Nephron (organoid): ENCODE data around the gene FBN2.

ENCODE experiments used
- H3K27ac Mint-ChIP-seq, 3 experiments: 2 replicates each; pipeline ENCODE4 v1.8.0; 2020; ENCODE audit warnings: mixed read lengths in 3 of 3, mild to moderate bottlenecking in 2 of 3, moderate library complexity in 1 of 3
- H3K27me3 Mint-ChIP-seq: 2 replicates; pipeline ENCODE4 v1.8.0; 2021; ENCODE audit warnings: low read depth, mild to moderate bottlenecking, moderate library complexity, mixed read lengths
- H3K36me3 Mint-ChIP-seq: 2 replicates; pipeline ENCODE4 v1.8.0; 2020; ENCODE audit warnings: low read depth, mixed read lengths
- H3K4me1 Mint-ChIP-seq: 2 replicates; pipeline ENCODE4 v1.8.0; 2020; ENCODE audit warnings: mixed read lengths
- H3K4me3 Mint-ChIP-seq, 3 experiments: 2 replicates each; pipeline ENCODE4 v1.8.0; 2020; ENCODE audit warnings: mild to moderate bottlenecking in 3 of 3, mixed read lengths in 3 of 3, moderate library complexity in 2 of 3
- H3K9me3 Mint-ChIP-seq: 2 replicates; pipeline ENCODE4 v1.8.0; 2020; ENCODE audit warnings: mixed read lengths
- TF ChIP-seq, protein P1 (sequence below), 3 experiments: fragments of 200-600 bp; sonication (generic); IDR thresholded peaks; one replicate each; pipeline ENCODE4 v1.5.0; 2021; ENCODE audit warnings: antibody characterized with exemption in 3 of 3; ENCODE audit not compliant: unreplicated experiment in 3 of 3

FBN2 gene

DNA sequence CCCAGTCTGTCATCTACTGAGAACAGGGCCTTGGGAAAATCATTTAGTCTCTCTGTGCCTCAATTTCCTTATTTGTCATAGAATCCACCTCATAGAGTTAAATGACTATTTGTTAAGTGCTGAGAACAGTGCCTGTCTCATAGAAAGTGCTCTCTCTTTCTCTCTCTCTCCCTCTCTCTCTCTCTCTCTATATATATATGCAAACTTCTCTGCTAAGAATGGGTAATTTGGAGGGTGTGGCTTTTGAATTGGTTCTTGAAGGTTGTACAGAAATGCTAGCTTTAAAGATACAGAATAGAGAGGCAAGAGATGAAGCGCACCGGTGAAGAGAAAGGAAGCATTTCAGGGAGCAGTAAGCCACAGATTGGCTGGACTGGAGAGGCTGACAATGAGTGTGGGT, 197.4 kb downstream of the FBN2 start:
- no peaks in the 10 kb centered on the region for H3K27me3 Mint-ChIP-seq
- TF ChIP-seq, protein P1, sequence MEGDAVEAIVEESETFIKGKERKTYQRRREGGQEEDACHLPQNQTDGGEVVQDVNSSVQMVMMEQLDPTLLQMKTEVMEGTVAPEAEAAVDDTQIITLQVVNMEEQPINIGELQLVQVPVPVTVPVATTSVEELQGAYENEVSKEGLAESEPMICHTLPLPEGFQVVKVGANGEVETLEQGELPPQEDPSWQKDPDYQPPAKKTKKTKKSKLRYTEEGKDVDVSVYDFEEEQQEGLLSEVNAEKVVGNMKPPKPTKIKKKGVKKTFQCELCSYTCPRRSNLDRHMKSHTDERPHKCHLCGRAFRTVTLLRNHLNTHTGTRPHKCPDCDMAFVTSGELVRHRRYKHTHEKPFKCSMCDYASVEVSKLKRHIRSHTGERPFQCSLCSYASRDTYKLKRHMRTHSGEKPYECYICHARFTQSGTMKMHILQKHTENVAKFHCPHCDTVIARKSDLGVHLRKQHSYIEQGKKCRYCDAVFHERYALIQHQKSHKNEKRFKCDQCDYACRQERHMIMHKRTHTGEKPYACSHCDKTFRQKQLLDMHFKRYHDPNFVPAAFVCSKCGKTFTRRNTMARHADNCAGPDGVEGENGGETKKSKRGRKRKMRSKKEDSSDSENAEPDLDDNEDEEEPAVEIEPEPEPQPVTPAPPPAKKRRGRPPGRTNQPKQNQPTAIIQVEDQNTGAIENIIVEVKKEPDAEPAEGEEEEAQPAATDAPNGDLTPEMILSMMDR (IDR thresholded peaks at IDR 0.05; ENCODE audit: unreplicated experiment in 3 of 3), result no peak
- H3K4me1 Mint-ChIP-seq, result peaks cover 12% of the 10 kb centered on the region
- H3K4me3 Mint-ChIP-seq, result no peak overlapping the region
- H3K9me3 Mint-ChIP-seq, result no peaks in the 10 kb centered on the region
- H3K36me3 Mint-ChIP-seq, result peaks cover 80% of the 10 kb centered on the region
- no peak overlapping the region for H3K27ac Mint-ChIP-seq

DNA sequence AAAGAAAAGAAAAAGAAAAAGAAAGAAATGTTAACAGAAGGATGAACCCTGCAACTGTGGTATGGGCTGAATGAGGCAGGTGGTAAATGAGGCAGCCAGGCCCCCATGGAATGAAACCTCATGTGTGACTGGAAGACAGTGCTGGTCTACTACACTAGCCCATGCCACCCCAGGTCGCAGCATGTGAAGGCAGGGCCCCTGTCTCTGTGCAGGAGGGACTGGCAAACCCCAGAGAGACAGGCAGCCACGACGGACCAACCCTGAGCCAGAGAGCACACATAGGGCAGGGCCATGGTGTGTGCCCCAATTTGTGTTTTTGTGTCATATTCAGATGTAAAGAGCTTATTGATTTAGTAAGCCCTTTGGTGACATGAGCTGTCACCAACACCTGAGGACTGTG, 198.5 kb downstream of the FBN2 start:
- Mint-ChIP-seq H3K9me3 (no peaks in the 10 kb centered on the region), H3K36me3 (peaks cover 81% of the 10 kb centered on the region), H3K27me3 (no peaks in the 10 kb centered on the region), H3K27ac (no peak overlapping the region), H3K4me3 (no peak overlapping the region), H3K4me1 (peaks cover 12% of the 10 kb centered on the region)
- TF ChIP-seq, protein P1 (IDR thresholded peaks at IDR 0.05; ENCODE audit: unreplicated experiment in 3 of 3), result no peak

DNA sequence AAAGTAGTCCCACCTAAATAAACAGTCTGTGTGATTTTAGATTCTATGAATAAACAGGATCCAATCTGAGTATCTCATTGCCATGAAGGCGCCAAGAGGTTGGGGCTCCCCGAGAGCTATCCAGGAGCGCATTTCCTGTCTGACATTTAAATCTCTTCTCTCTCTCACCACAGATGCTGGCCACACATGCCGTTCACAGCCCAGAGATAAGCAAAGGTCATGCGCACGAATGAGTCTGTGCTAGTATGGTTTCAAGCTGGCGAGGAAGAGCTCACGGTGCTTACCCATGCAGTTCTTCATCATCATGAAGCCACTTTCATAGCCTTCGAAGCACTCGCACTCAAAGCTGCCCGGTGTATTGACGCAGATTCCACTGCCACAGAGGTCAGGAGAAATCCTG, 199.4 kb downstream of the FBN2 start:
- Mint-ChIP-seq H3K9me3 (no peaks in the 10 kb centered on the region), H3K36me3 (peaks cover 87% of the 10 kb centered on the region), H3K27me3 (no peaks in the 10 kb centered on the region), H3K4me1 (peaks cover 12% of the 10 kb centered on the region), H3K27ac (no peak overlapping the region), H3K4me3 (no peak overlapping the region)
- TF ChIP-seq, protein P1 (IDR thresholded peaks at IDR 0.05; ENCODE audit: unreplicated experiment in 3 of 3), result no peak

DNA sequence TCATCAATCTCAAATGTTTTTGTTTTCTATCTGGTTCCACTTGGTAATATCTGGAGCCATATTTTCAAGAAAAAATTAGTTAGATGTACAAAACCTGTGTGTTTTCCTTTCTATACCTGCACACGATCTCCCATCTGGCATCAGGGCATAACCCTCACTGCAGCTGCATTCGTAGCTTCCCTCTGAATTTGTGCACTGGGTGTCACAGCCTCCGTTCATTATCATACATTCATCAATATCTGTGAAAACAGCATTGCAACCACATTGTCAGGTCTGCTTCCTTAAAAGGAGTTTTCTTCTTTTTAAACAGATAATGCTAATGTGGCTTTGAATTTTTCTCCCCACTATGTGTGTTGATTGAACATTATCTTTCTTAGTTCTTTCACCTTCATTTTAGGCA, 202.7 kb downstream of the FBN2 start:
- TF ChIP-seq, protein P1 (IDR thresholded peaks at IDR 0.05; ENCODE audit: unreplicated experiment in 3 of 3), result no peak
- H3K36me3 Mint-ChIP-seq, result peaks cover 87% of the 10 kb centered on the region
- H3K4me1 Mint-ChIP-seq, result no peaks in the 10 kb centered on the region
- peaks cover 6% of the 10 kb centered on the region for H3K9me3 Mint-ChIP-seq
- H3K27me3 Mint-ChIP-seq, result no peaks in the 10 kb centered on the region
- H3K27ac Mint-ChIP-seq, result no peak overlapping the region
- H3K4me3 Mint-ChIP-seq, result no peak overlapping the region

DNA sequence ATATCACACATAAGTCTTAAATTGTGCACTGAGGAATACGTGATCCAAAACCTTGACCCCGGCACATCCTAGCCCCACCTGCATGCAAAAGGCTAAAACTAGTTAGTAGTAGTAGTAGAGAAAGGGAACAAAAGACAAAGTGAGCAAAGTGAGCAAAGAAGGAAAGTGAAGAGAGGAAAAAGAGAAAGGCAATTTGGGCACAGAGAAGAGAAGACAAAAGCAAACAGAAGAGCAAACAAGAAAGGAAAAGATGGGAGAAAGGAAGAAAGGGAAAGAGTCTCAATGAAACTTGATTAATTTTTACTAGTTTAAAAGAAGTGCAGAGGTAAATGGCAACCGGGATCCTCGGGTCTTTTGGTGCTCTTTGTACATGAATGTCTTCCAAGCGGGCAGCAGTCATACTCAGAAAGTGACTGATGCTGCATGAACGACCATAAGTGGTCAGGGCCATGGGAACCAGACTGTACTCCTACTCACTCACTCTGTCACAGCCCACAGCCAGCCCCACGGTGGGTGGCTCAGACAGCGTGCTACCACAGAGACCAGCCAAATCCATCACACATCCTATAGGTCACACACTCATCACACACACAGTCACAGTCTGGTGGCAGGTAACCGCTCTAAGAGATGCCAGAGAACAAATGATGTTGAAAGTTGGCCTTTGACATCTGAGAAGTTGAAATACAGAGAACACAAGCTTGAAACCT, 203.9 kb downstream of the FBN2 start:
- Mint-ChIP-seq H3K36me3 (peaks cover 90% of the 10 kb centered on the region), H3K4me1 (peaks cover 3% of the 10 kb centered on the region), H3K9me3 (peaks cover 6% of the 10 kb centered on the region), H3K27me3 (no peaks in the 10 kb centered on the region), H3K27ac (no peak overlapping the region), H3K4me3 (no peak overlapping the region)
- TF ChIP-seq, protein P1 (IDR thresholded peaks at IDR 0.05; ENCODE audit: unreplicated experiment in 3 of 3), result no peak

DNA sequence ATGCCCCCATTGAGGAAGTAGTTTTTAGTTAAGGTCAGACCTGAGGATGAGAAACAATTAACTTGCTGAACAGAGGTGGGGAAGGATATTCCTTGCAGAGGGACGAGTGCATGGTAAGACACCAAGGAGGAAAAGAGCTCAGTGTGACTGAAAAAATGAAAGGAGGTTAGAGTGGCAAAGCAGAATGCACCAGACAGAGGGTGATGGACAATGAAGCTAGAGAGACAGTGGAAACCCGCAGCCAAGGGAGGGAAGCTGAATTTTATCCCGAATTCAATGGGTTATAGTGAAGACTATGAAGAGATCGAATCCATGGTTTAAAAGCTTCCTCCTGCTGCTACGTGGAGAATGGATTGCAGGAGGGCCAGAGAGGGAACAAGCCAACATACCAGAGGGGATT, 206.8 kb downstream of the FBN2 start:
- no peaks in the 10 kb centered on the region for H3K27me3 Mint-ChIP-seq
- peaks cover 6% of the 10 kb centered on the region for H3K9me3 Mint-ChIP-seq
- H3K27ac Mint-ChIP-seq, result no peak overlapping the region
- peaks cover 96% of the 10 kb centered on the region for H3K36me3 Mint-ChIP-seq
- H3K4me3 Mint-ChIP-seq, result no peak overlapping the region
- H3K4me1 Mint-ChIP-seq, result peaks cover 12% of the 10 kb centered on the region
- TF ChIP-seq, protein P1 (IDR thresholded peaks at IDR 0.05; ENCODE audit: unreplicated experiment in 3 of 3), result no peak
